Activated T-cell treated with anti-CD3 and anti-CD28 coated beads, Interleukin-2, amount 50 U/mL, for 24 hours (primary cell): ENCODE data around the gene SHISA9.
"Not testable (repeated sequence)": the region's sequence is repeated elsewhere in the genome, so short reads cannot be mapped to it uniquely, and the experiment has no call there.

Experiments
- DNase-seq: peaks from one replicate; pipeline ENCODE4 v3.0.0-alpha.2; 2020
- H3K27ac Mint-ChIP-seq: 2 replicates; pipeline ENCODE4 v1.8.0; 2020; ENCODE audit warnings: mild to moderate bottlenecking, mixed read lengths
- H3K27me3 Mint-ChIP-seq: 2 replicates; pipeline ENCODE4 v1.8.0; 2020; ENCODE audit warnings: mixed read lengths
- H3K36me3 Mint-ChIP-seq: 2 replicates; pipeline ENCODE4 v1.8.0; 2020; ENCODE audit warnings: low read depth, mixed read lengths
- H3K4me1 Mint-ChIP-seq: 2 replicates; pipeline ENCODE4 v1.8.0; 2020; ENCODE audit warnings: low read depth, mixed read lengths
- H3K4me3 Mint-ChIP-seq: 2 replicates; pipeline ENCODE4 v1.8.0; 2020; ENCODE audit warnings: mild to moderate bottlenecking, moderate library complexity, mixed read lengths
- H3K9me3 Mint-ChIP-seq: 2 replicates; pipeline ENCODE4 v1.8.0; 2020; ENCODE audit warnings: mixed read lengths

SHISA9 gene

GRCh38 chr16:12906765-12907516, 5.5 kb downstream of the SHISA9 start:
- no peak for DNase-seq
- no peaks in the 10 kb centered on the region for H3K9me3 Mint-ChIP-seq
- H3K36me3 Mint-ChIP-seq: no peaks in the 10 kb centered on the region
- peaks cover 61% of the 10 kb centered on the region for H3K27me3 Mint-ChIP-seq
- H3K27ac Mint-ChIP-seq: no peak overlapping the region
- H3K4me3 Mint-ChIP-seq: no peak overlapping the region
- peaks cover 8% of the 10 kb centered on the region for H3K4me1 Mint-ChIP-seq

- Mint-ChIP-seq H3K4me1 (peaks cover 2% of the 10 kb centered on the region), H3K36me3 (no peaks in the 10 kb centered on the region), H3K9me3 (no peaks in the 10 kb centered on the region), H3K4me3 (no peak overlapping the region), H3K27me3 (peaks cover 54% of the 10 kb centered on the region), H3K27ac (no peak overlapping the region)
- DNase-seq: no peak
Measured at GRCh38 chr16:12907670-12908233, 6.4 kb downstream of the SHISA9 start.

- Mint-ChIP-seq H3K27me3 (peaks cover 25% of the 10 kb centered on the region), H3K27ac (no peak overlapping the region), H3K9me3 (no peaks in the 10 kb centered on the region), H3K36me3 (no peaks in the 10 kb centered on the region), H3K4me3 (no peak overlapping the region), H3K4me1 (no peaks in the 10 kb centered on the region)
- DNase-seq: no peak
Measured at GRCh38 chr16:12917246-12917645, 15.8 kb downstream of the SHISA9 start.

- H3K4me1 Mint-ChIP-seq: no peaks in the 10 kb centered on the region
- H3K27me3 Mint-ChIP-seq: peaks cover 25% of the 10 kb centered on the region
- H3K9me3 Mint-ChIP-seq: no peaks in the 10 kb centered on the region
- H3K27ac Mint-ChIP-seq: no peak overlapping the region
- no peak overlapping the region for H3K4me3 Mint-ChIP-seq
- H3K36me3 Mint-ChIP-seq: no peaks in the 10 kb centered on the region
- no peak for DNase-seq
Measured at GRCh38 chr16:12917653-12918052, 16.3 kb downstream of the SHISA9 start.

- no peaks in the 10 kb centered on the region for H3K4me1 Mint-ChIP-seq
- no peak overlapping the region for H3K4me3 Mint-ChIP-seq
- no peak overlapping the region for H3K27ac Mint-ChIP-seq
- no peaks in the 10 kb centered on the region for H3K36me3 Mint-ChIP-seq
- DNase-seq: no peak
- H3K27me3 Mint-ChIP-seq: peaks cover 29% of the 10 kb centered on the region
- no peaks in the 10 kb centered on the region for H3K9me3 Mint-ChIP-seq
Measured at GRCh38 chr16:12920739-12921138, 19.3 kb downstream of the SHISA9 start.

GRCh38 chr16:12923640-12924039, 22.2 kb downstream of the SHISA9 start:
- not testable (repeated sequence) for H3K4me1 Mint-ChIP-seq, H3K27ac Mint-ChIP-seq, H3K36me3 Mint-ChIP-seq, DNase-seq, H3K4me3 Mint-ChIP-seq, H3K9me3 Mint-ChIP-seq
- peaks cover 24% of the 10 kb centered on the region for H3K27me3 Mint-ChIP-seq

GRCh38 chr16:12925026-12925800, 23.8 kb downstream of the SHISA9 start:
- Mint-ChIP-seq H3K27me3 (peaks cover 25% of the 10 kb centered on the region), H3K9me3 (peaks cover 2% of the 10 kb centered on the region), H3K4me1 (no peaks in the 10 kb centered on the region), H3K36me3 (no peaks in the 10 kb centered on the region), H3K27ac (no peak overlapping the region), H3K4me3 (no peak overlapping the region)
- DNase-seq: no peak

- peaks cover 27% of the 10 kb centered on the region for H3K27me3 Mint-ChIP-seq
- no peaks in the 10 kb centered on the region for H3K36me3 Mint-ChIP-seq
- no peak for DNase-seq
- no peak overlapping the region for H3K27ac Mint-ChIP-seq
- H3K9me3 Mint-ChIP-seq: peaks cover 2% of the 10 kb centered on the region
- H3K4me3 Mint-ChIP-seq: no peak overlapping the region
- H3K4me1 Mint-ChIP-seq: no peaks in the 10 kb centered on the region
Measured at GRCh38 chr16:12927591-12927990, 26.2 kb downstream of the SHISA9 start.

- Mint-ChIP-seq H3K27ac (no peak overlapping the region), H3K27me3 (peaks cover 19% of the 10 kb centered on the region), H3K36me3 (no peaks in the 10 kb centered on the region)
Measured at GRCh38 chr16:12930881-12931280, 29.5 kb downstream of the SHISA9 start.

GRCh38 chr16:12936391-12936790, 35.0 kb downstream of the SHISA9 start:
- no peaks in the 10 kb centered on the region for H3K36me3 Mint-ChIP-seq
- no peak for DNase-seq
- H3K27me3 Mint-ChIP-seq: peaks cover 21% of the 10 kb centered on the region
- H3K4me1 Mint-ChIP-seq: no peaks in the 10 kb centered on the region
- H3K9me3 Mint-ChIP-seq: no peaks in the 10 kb centered on the region
- H3K4me3 Mint-ChIP-seq: no peak overlapping the region
- H3K27ac Mint-ChIP-seq: no peak overlapping the region

More at GRCh38 chr16:12930881-12931280, 29.5 kb downstream of the SHISA9 start:
- H3K4me3 Mint-ChIP-seq: no peak overlapping the region
- no peaks in the 10 kb centered on the region for H3K4me1 Mint-ChIP-seq
- DNase-seq: no peak
- peaks cover 2% of the 10 kb centered on the region for H3K9me3 Mint-ChIP-seq

- H3K27ac Mint-ChIP-seq: no peak overlapping the region
- no peaks in the 10 kb centered on the region for H3K36me3 Mint-ChIP-seq
- no peaks in the 10 kb centered on the region for H3K9me3 Mint-ChIP-seq
- H3K4me3 Mint-ChIP-seq: no peak overlapping the region
- no peak for DNase-seq
- peaks cover 19% of the 10 kb centered on the region for H3K27me3 Mint-ChIP-seq
- H3K4me1 Mint-ChIP-seq: no peaks in the 10 kb centered on the region
Measured at GRCh38 chr16:12941896-12942295, 40.5 kb downstream of the SHISA9 start.

- H3K36me3 Mint-ChIP-seq: no peaks in the 10 kb centered on the region
- H3K4me1 Mint-ChIP-seq: no peaks in the 10 kb centered on the region
- peaks cover 19% of the 10 kb centered on the region for H3K27me3 Mint-ChIP-seq
- no peak overlapping the region for H3K4me3 Mint-ChIP-seq
- H3K27ac Mint-ChIP-seq: no peak overlapping the region
- DNase-seq: no peak
- H3K9me3 Mint-ChIP-seq: no peaks in the 10 kb centered on the region
Measured at GRCh38 chr16:12942861-12943260, 41.5 kb downstream of the SHISA9 start.

- Mint-ChIP-seq H3K27ac (no peak overlapping the region), H3K9me3 (no peaks in the 10 kb centered on the region), H3K4me1 (no peaks in the 10 kb centered on the region), H3K4me3 (no peak overlapping the region), H3K36me3 (no peaks in the 10 kb centered on the region), H3K27me3 (peaks cover 19% of the 10 kb centered on the region)
- DNase-seq: no peak
Measured at GRCh38 chr16:12944300-12944699, 42.9 kb downstream of the SHISA9 start.

GRCh38 chr16:12951392-12951791, 50.0 kb downstream of the SHISA9 start:
- peaks cover 12% of the 10 kb centered on the region for H3K27me3 Mint-ChIP-seq
- no peaks in the 10 kb centered on the region for H3K36me3 Mint-ChIP-seq
- no peak for DNase-seq
- no peaks in the 10 kb centered on the region for H3K4me1 Mint-ChIP-seq
- H3K9me3 Mint-ChIP-seq: no peaks in the 10 kb centered on the region
- H3K4me3 Mint-ChIP-seq: no peak overlapping the region
- no peak overlapping the region for H3K27ac Mint-ChIP-seq

- Mint-ChIP-seq H3K4me1 (no peaks in the 10 kb centered on the region), H3K27me3 (peaks cover 10% of the 10 kb centered on the region), H3K4me3 (no peak overlapping the region), H3K27ac (no peak overlapping the region), H3K36me3 (no peaks in the 10 kb centered on the region), H3K9me3 (no peaks in the 10 kb centered on the region)
- DNase-seq: no peak
Measured at GRCh38 chr16:12951976-12952375, 50.6 kb downstream of the SHISA9 start.
